SU-DHL-6 (cell line): ENCODE results near the gene STARD10.

Experiments used
- H2AFZ ChIP-seq: fragments of 200-600 bp; sonication (generic); 2 replicates; pipeline ENCODE4 v1.6.1; 2014; ENCODE audit warnings: low read depth, mild to moderate bottlenecking, moderate library complexity, mixed read lengths, antibody characterized with exemption, low read length; ENCODE audit not compliant: severe bottlenecking
- H3F3A ChIP-seq: fragments of 200-600 bp; shearing (Covaris generic); 2 replicates; pipeline ENCODE4 v1.6.0; 2016; ENCODE audit warnings: antibody characterized with exemption, mild to moderate bottlenecking; ENCODE audit not compliant: insufficient read depth
- H3K27ac ChIP-seq: fragments of 200-600 bp; sonication (generic); 2 replicates; pipeline ENCODE4 v1.5.1; 2016; ENCODE audit warnings: low read depth, mild to moderate bottlenecking, low read length, moderate library complexity, mixed read lengths
- H3K27me3 ChIP-seq: fragments of 200-600 bp; sonication (generic), shearing (Covaris generic); 2 replicates; pipeline ENCODE4 v1.6.0; 2014; ENCODE audit warnings: mild to moderate bottlenecking, low read length
- H3K36me3 ChIP-seq: fragments of 200-600 bp; sonication (generic); 2 replicates; pipeline ENCODE4 v1.6.1; 2014; ENCODE audit warnings: mild to moderate bottlenecking, low read length, mixed read lengths
- H3K4me2 ChIP-seq: fragments of 300-600, 200-600 bp; shearing (Covaris generic), sonication (generic); 2 replicates; pipeline ENCODE4 v1.6.0; 2014; ENCODE audit warnings: low read length, low read depth, mild to moderate bottlenecking; ENCODE audit not compliant: poor library complexity, severe bottlenecking
- H3K4me3 ChIP-seq: fragments of 200-600 bp; sonication (generic); 2 replicates; pipeline ENCODE4 v1.5.1; 2014; ENCODE audit warnings: antibody characterized with exemption, low read length, mild to moderate bottlenecking, mixed read lengths; ENCODE audit not compliant: insufficient read depth, poor library complexity, severe bottlenecking
- H3K79me2 ChIP-seq: fragments of 200-600 bp; sonication (generic); 2 replicates; pipeline ENCODE4 v1.6.1; 2014; ENCODE audit warnings: mild to moderate bottlenecking, low read length, moderate library complexity; ENCODE audit not compliant: insufficient read depth
- H3K9ac ChIP-seq: fragments of 200-600 bp; sonication (generic); 2 replicates; pipeline ENCODE4 v1.7.0; 2014; ENCODE audit warnings: mild to moderate bottlenecking, low read length
- H3K9me2 ChIP-seq: fragments of 200-600 bp; sonication (generic); replicated peaks from 2 replicates; pipeline ENCODE4 v1.6.1; 2014; ENCODE audit warnings: low read length; ENCODE audit not compliant: insufficient read depth
- H3K9me3 ChIP-seq: fragments of 200-600 bp; sonication (generic); 2 replicates; pipeline ENCODE4 v1.6.1; 2014; ENCODE audit warnings: low read length, mixed read lengths; ENCODE audit not compliant: insufficient read depth
- H4K20me1 ChIP-seq: fragments of 200-600 bp; sonication (generic); 2 replicates; pipeline ENCODE4 v1.6.1; 2014; ENCODE audit warnings: low read depth, mild to moderate bottlenecking, antibody characterized with exemption, low read length, moderate library complexity, mixed read lengths
- CTCF ChIP-seq: fragments of 200-600 bp; sonication (generic); IDR thresholded peaks from one replicate; pipeline ENCODE4 v1.5.1; 2017; ENCODE audit warnings: antibody characterized with exemption, mild to moderate bottlenecking, low read length, moderate library complexity; ENCODE audit not compliant: insufficient read depth, poor library complexity, severe bottlenecking
- EZH2phosphoT487 ChIP-seq: fragments of 200-600 bp; sonication (generic), shearing (Covaris generic); conservative IDR thresholded peaks from 2 replicates; pipeline ENCODE4 v1.6.1; 2018; ENCODE audit warnings: mild to moderate bottlenecking, antibody characterized with exemption, low read length, moderate library complexity, mixed read lengths

The STARD10 gene

DNA sequence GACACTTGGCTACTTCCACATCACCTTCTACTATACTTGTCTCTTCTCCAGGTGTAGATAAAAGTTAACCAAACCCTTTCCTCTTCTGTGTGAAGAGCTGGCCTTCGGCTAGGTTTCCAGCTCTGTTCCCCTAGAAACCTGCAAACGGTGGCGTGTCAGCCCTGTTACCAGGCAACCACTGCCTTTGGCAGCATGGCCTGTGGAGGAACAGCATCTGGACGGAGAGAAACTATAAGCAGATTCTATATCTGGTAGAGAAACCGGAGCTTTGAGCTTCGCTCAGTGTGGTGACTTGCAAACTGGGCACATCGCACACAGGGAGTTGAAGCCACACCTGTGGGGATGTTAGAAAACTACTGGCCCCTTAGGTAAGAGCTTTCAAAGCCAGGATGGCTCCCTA is 77.6 kb downstream of the STARD10 start:
- Histone ChIP-seq H3K27me3 (no peaks in the 10 kb centered on the region), H3K79me2 (peaks cover 47% of the 10 kb centered on the region), H3K4me2 (no peak overlapping the region), H3K27ac (no peak overlapping the region), H3K36me3 (no peaks in the 10 kb centered on the region), H3K9ac (no peak overlapping the region), H3F3A (no peaks in the 10 kb centered on the region), H3K9me2 (no peaks in the 10 kb centered on the region), H3K4me3 (no peak overlapping the region), H2AFZ (no peak overlapping the region), H3K9me3 (no peaks in the 10 kb centered on the region), H4K20me1 (no peaks in the 10 kb centered on the region)
- TF ChIP-seq CTCF (no peak), EZH2phosphoT487 (no peak)

GRCh38 chr11:72712841-72713240 is 81.0 kb downstream of the STARD10 start:
- Histone ChIP-seq H3K27ac (no peak overlapping the region), H3K4me3 (no peak overlapping the region), H3K9ac (no peak overlapping the region), H3K9me2 (no peaks in the 10 kb centered on the region), H3K27me3 (no peaks in the 10 kb centered on the region), H3K9me3 (no peaks in the 10 kb centered on the region), H2AFZ (no peak overlapping the region), H3K79me2 (peaks cover 12% of the 10 kb centered on the region; the same call in 1 of the 2 replicates), H3F3A (no peaks in the 10 kb centered on the region), H4K20me1 (no peaks in the 10 kb centered on the region), H3K36me3 (no peaks in the 10 kb centered on the region), H3K4me2 (no peak overlapping the region)
- TF ChIP-seq CTCF: no peak
- TF ChIP-seq EZH2phosphoT487: no peak

- Histone ChIP-seq H3K4me2 (no peak overlapping the region), H3K9ac (no peak overlapping the region), H2AFZ (no peak overlapping the region), H3K36me3 (no peaks in the 10 kb centered on the region), H3K79me2 (0 out of 2 replicates have a peak, but pooled peaks cover 8% of the 10 kb centered on the region), H3F3A (no peaks in the 10 kb centered on the region), H3K9me2 (no peaks in the 10 kb centered on the region), H3K4me3 (no peak overlapping the region), H3K9me3 (no peaks in the 10 kb centered on the region), H4K20me1 (no peaks in the 10 kb centered on the region), H3K27me3 (no peaks in the 10 kb centered on the region), H3K27ac (no peak overlapping the region)
- TF ChIP-seq EZH2phosphoT487 (no peak), CTCF (no peak)
Measured at GRCh38 chr11:72712168-72712751, 81.6 kb downstream of the STARD10 start.

DNA sequence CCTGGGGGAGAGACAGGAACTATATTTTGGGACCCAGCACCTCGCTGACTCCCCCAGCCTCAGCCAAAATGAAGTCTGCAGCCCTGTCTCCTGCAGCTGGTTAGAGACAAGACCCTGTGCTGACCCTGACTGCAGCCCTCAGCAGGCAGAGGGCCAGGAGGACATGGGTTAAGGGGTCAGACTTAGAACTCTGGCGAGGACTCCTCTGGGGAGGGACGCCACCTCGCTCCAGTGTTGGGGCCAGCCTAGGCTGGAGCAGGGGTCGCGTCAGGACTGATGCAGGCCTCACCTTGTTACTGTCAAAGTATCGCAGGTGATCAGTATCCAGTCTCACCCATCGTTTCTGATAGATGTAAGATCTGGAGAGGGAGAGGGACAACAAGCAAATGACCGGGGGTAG is 82.7 kb downstream of the STARD10 start:
- H3K9me3 ChIP-seq: no peaks in the 10 kb centered on the region
- H3K9me2 ChIP-seq: no peaks in the 10 kb centered on the region
- H3K27ac ChIP-seq: no peak overlapping the region
- no peaks in the 10 kb centered on the region for H3K27me3 ChIP-seq
- no peaks in the 10 kb centered on the region for H3K36me3 ChIP-seq
- TF ChIP-seq CTCF (no peak), EZH2phosphoT487 (no peak)
- H4K20me1 ChIP-seq: no peaks in the 10 kb centered on the region
- 0 out of 2 replicates have a peak, but pooled peaks cover 5% of the 10 kb centered on the region for H3K79me2 ChIP-seq
- H3K4me2 ChIP-seq: no peak overlapping the region
- H2AFZ ChIP-seq: no peak overlapping the region
- H3F3A ChIP-seq: no peaks in the 10 kb centered on the region
- H3K9ac ChIP-seq: no peak overlapping the region
- no peak overlapping the region for H3K4me3 ChIP-seq
